PC-3 (cell line): ENCODE data around the gene FIGLA.

ENCODE experiments used
- CTCF ChIP-seq: fragments of 300-600 bp; sonication (generic); conservative IDR thresholded peaks from 2 replicates; pipeline ENCODE4 v1.5.1; 2017; ENCODE audit warnings: antibody characterized with exemption, low read depth, mild to moderate bottlenecking, low read length
- EZH2 ChIP-seq: fragments of 300-600 bp; sonication (generic); IDR thresholded peaks from one replicate; pipeline ENCODE4 v1.6.1; 2017; ENCODE audit warnings: antibody characterized with exemption, mild to moderate bottlenecking, low read length; ENCODE audit not compliant: unreplicated experiment
- EZH2phosphoT487 ChIP-seq: fragments of 300-600 bp; sonication (generic); IDR thresholded peaks from 2 replicates; pipeline ENCODE4 v1.6.1; 2018; ENCODE audit warnings: mild to moderate bottlenecking, antibody characterized with exemption, low read length, borderline replicate concordance

DNA sequence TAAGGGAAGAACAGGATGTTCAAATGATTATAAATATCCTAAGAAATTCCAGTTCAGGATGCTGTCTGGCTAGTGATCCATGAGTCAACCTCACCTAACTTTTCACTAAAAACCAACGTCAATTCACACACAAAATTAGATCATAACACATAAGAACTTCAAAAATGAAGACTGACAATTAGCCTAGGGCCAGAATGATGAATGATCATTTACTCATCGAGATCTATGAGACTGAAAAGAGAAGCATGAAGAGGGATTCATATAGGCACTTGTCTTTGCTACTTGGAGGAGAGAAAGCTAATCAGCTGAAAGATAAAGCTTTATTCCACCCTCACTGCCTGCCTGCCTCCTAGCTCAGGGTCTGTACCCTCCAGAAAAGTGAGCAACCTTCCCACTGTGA is 52.3 kb downstream of the FIGLA start:
- no peak for TF ChIP-seq EZH2phosphoT487
- no peak for TF ChIP-seq CTCF
- TF ChIP-seq EZH2, result no peak
